Measurements from ENCODE around the gene TPH2. TPM values are rescaled to one million over a fixed set of nuclear protein-coding genes. Genes with fewer than 3 reads are reported as not detected.

TPH2 gene
- total RNA-seq (2014; rRNA removed; shearing (Covaris generic)) = 0.11 TPM in 1 of 2 replicates, not detected in the other

DNA sequence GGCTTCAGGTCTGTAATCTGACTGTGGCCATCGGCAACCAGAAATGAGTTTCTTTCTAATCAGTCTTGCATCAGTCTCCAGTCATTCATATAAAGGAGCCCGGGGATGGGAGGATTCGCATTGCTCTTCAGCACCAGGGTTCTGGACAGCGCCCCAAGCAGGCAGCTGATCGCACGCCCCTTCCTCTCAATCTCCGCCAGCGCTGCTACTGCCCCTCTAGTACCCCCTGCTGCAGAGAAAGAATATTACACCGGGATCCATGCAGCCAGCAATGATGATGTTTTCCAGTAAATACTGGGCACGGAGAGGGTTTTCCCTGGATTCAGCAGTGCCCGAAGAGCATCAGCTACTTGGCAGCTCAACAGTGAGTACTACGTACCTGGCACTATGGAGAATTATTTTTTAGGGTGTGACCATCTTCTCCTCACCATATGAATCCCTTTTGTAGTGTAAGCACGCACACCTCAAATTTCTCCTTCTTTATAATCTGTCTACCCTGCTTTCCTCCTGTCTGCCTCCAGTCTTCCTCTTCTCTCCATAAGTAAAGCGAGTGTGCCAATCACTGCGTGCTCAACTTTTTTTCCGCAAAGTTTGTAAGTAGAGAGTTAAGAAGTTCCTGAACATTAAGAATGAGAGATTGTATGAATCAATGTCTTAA lies at the start of gene TPH2:
Gene TPH2 (plus strand): TSS at position 118 of the 658 bp plus-strand sequence. CDS start 142 bp downstream, at position 260.
- DNase-seq = peak; percentile 36
- Histone ChIP-seq H3K36me3 (replicated peaks; ENCODE audit: control insufficient read depth, insufficient read depth, low read length) (no peaks in the 10 kb centered on the region), H3K27me3 (ENCODE audit: control insufficient read depth, insufficient read depth, low read length) (no peaks in the 10 kb centered on the region), H3K4me3 (ENCODE audit: insufficient read depth, low read depth, low read length) (no peak within 1 kb of the TSS)

DNA sequence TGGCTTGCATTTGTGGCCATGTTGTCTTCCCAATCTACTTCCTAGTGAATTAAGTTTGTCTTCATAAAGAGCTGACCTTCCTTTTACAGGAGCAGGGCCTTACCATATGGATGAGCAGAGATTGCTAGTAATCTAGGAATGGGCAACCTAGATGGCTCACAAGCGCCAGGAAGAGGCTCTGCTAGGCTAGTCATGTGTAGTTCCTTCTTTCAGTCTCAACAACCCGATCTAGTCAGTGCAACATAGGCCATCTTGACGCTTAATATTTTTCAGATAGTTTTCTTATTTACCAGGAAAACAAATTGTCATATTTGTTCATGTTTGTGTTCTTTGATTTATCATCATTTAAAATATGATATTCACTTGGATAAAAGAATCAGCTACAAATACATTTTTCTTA lies 48.2 kb upstream of the TPH2 start:
- Histone ChIP-seq H3K36me3 (replicated peaks; ENCODE audit: control insufficient read depth, insufficient read depth, low read length) (no peaks in the 10 kb centered on the region), H3K27me3 (ENCODE audit: control insufficient read depth, insufficient read depth, low read length) (no peaks in the 10 kb centered on the region), H3K4me3 (ENCODE audit: insufficient read depth, low read depth, low read length) (no peak overlapping the region)
- no peak for DNase-seq

DNA sequence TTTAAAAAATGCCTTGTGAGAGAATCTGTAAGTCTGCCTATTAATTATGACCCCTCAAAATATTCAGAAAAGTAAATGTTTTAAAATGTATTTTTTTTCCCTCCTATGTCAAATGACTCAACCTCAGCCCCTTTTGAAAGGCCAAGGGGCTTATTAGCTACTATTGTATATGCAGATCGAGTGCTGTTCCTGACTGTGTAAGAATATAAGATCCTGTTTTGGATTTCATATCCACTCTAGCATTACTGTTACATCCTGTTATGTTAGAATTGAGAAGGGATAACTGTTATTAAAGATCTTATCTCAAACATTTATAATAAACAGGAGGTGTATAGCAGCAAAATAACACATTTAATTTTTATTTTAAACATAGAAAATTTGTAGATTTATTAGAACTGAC lies 46.6 kb upstream of the TPH2 start:
- no peak overlapping the region for H3K4me3 ChIP-seq (ENCODE audit: insufficient read depth, low read depth, low read length)
- no peaks in the 10 kb centered on the region; the same call in 1 of the 2 replicates for H3K36me3 ChIP-seq (replicated peaks; ENCODE audit: control insufficient read depth, insufficient read depth, low read length)
- no peak for DNase-seq
- H3K27me3 ChIP-seq (ENCODE audit: control insufficient read depth, insufficient read depth, low read length) = no peaks in the 10 kb centered on the region

DNA sequence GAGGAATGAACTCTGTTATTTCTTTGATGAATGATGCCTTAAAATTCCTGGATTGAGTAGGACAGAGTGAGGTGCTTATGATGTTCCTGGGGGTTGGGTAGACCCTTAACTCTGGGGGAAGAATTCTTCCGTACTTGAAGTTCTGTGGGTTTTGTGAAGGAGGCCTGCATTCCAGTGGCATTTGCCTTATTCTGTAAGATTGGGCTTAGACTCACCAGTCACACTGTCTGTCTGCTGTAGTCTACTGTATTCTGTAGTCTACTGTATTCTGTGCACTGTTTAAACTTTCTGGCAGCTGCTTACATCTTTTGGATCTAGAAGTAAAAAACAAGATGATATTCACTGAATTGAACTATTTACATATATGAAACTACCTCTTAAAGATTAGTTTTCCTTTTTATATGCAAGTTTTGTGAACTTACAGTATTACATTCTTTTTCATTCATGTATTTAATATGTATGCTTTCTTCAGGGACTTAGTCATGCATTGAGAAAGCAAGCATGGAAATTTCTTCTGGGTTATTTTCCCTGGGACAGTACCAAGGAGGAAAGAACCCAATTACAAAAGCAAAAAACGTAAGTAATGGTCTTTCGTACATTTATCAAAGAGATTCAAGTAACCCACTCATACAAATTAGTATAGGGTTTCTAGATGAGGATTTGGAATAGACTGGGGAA lies 42.3 kb upstream of the TPH2 start:
- no peak overlapping the region for H3K4me3 ChIP-seq (ENCODE audit: insufficient read depth, low read depth, low read length)
- no peak for DNase-seq
- H3K36me3 ChIP-seq (replicated peaks; ENCODE audit: control insufficient read depth, insufficient read depth, low read length) = no peaks in the 10 kb centered on the region; the same call in 1 of the 2 replicates
- no peaks in the 10 kb centered on the region for H3K27me3 ChIP-seq (ENCODE audit: control insufficient read depth, insufficient read depth, low read length)

DNA sequence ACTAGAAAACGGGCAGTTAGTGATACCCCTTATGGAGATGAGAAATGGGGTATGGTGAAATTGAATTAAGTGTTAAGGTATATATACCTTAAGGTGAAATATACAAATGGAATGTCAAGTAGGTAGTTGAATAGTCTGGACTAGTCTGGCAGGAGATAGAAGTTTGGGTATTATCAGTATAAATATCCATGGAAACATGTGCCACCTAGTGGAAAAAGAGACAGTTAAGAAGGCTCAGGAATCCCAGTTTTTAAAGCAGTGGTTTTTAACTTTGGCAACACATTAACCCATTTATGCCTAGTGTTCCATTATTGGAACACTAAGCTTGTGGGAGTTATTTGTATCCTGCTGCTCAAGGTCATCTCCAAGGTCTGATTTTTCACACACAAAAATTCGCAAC lies 38.6 kb upstream of the TPH2 start:
- no peak for DNase-seq
- Histone ChIP-seq H3K36me3 (replicated peaks; ENCODE audit: control insufficient read depth, insufficient read depth, low read length) (no peaks in the 10 kb centered on the region; the same call in 1 of the 2 replicates), H3K27me3 (ENCODE audit: control insufficient read depth, insufficient read depth, low read length) (no peaks in the 10 kb centered on the region), H3K4me3 (ENCODE audit: insufficient read depth, low read depth, low read length) (no peak overlapping the region)

DNA sequence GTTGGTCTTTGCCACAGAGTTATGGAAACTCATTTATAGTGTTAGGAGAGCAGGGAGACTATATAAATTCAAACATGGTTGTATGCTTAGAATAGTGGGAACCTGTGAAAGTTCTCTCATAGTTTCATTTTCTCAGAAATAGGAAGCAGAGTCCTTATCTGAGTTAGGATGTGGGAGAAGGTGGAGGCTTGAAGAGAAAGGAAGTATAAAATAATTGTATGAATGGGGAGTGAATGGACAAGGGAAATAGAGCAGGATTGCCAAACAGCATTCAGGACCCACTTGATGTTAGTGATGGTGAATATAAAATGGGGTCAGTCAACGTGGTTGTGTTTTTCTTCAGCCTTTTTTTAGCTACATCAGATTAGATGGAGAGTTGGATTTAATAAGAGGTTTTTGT lies 34.0 kb upstream of the TPH2 start:
- Histone ChIP-seq H3K27me3 (ENCODE audit: control insufficient read depth, insufficient read depth, low read length) (no peaks in the 10 kb centered on the region), H3K36me3 (replicated peaks; ENCODE audit: control insufficient read depth, insufficient read depth, low read length) (no peaks in the 10 kb centered on the region; the same call in 1 of the 2 replicates), H3K4me3 (ENCODE audit: insufficient read depth, low read depth, low read length) (no peak overlapping the region)
- DNase-seq = no peak

DNA sequence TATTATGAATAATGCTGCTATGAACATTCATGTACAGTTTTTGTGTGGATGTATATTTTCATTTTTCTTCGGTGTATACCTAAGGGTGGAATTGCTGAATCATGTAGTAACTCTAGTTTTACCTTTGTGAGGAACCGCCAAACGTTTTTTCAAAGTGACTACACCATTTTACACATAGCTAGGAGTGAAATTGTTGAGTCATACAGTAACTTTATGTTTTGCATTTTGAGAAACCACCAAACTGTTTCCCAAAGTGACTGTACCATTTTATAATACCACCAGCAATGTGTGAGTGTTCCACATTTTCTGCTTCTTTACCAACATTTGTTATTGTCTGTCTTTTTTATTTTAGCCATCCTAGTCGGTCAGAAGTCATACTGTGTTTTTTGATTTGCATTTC lies 3.1 kb upstream of the TPH2 start:
- H3K36me3 ChIP-seq (replicated peaks; ENCODE audit: control insufficient read depth, insufficient read depth, low read length) = no peaks in the 10 kb centered on the region
- DNase-seq = no peak
- H3K4me3 ChIP-seq (ENCODE audit: insufficient read depth, low read depth, low read length) = no peak overlapping the region
- H3K27me3 ChIP-seq (ENCODE audit: control insufficient read depth, insufficient read depth, low read length) = no peaks in the 10 kb centered on the region

DNA sequence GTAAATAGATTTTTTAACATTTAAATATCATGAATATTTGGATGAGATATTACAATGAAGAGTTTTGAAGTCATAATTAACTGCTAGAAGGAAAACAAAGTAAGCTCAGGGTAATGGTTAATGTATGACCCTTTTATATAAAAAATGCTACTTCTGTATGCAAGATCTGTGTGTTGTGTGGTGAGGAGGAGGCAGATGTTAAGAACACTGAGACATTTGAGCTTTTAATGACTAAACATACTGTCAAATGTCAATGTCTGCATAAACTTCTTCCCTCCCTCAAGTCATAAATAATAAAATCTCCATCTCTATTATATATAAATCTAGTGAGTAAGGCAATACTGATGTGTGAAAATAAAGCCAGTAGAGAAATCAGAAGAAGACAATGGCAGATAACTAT lies 1.4 kb downstream of the TPH2 start:
- DNase-seq = no peak

DNA sequence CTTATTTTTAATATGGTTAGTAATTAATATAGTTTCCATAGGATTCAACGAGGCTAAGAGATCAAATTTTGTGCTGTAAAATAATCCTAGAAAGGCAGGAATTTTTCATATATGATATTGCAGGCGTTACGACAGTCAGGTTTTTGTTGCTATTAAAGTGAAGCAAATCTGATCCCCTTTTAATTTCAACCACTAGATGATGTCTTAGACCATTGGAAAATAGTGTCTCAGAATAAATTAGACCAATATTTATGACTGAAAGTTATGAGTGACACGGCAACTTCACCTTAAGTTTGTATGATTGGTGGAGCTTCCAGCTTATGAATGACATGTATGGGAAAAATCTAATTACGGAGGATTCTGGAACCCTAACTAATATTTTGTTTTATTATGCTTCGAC lies 2.5 kb downstream of the TPH2 start:
- Histone ChIP-seq H3K36me3 (replicated peaks; ENCODE audit: control insufficient read depth, insufficient read depth, low read length) (no peaks in the 10 kb centered on the region), H3K4me3 (ENCODE audit: insufficient read depth, low read depth, low read length) (no peak overlapping the region), H3K27me3 (ENCODE audit: control insufficient read depth, insufficient read depth, low read length) (no peaks in the 10 kb centered on the region)
- no peak for DNase-seq

More for the DNA sequence above, 1.4 kb downstream of the TPH2 start:
- Histone ChIP-seq H3K27me3 (ENCODE audit: control insufficient read depth, insufficient read depth, low read length) (no peaks in the 10 kb centered on the region), H3K4me3 (ENCODE audit: insufficient read depth, low read depth, low read length) (no peak overlapping the region), H3K36me3 (replicated peaks; ENCODE audit: control insufficient read depth, insufficient read depth, low read length) (no peaks in the 10 kb centered on the region)

DNA sequence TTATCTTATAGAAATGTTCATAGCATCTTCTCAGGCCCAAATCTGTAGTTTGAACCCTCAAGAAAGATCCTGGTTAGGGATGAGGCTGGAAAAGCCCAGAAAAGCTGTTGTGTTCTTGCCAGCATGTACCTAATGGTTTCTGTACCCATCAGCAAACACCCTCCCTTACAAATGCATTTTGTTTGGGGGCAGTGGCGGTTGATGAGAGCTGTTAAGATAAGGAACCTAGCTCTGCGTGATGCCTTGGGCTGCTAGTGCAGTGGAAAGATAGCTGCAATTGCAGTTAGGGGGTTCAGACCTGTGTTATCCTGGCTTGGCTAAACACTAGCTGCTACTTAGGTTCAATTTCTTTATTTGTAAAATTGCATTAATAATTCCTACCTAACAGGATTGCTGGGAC lies 3.6 kb downstream of the TPH2 start:
- Histone ChIP-seq H3K36me3 (replicated peaks; ENCODE audit: control insufficient read depth, insufficient read depth, low read length) (no peaks in the 10 kb centered on the region), H3K4me3 (ENCODE audit: insufficient read depth, low read depth, low read length) (no peak overlapping the region), H3K27me3 (ENCODE audit: control insufficient read depth, insufficient read depth, low read length) (no peaks in the 10 kb centered on the region)
- no peak for DNase-seq

DNA sequence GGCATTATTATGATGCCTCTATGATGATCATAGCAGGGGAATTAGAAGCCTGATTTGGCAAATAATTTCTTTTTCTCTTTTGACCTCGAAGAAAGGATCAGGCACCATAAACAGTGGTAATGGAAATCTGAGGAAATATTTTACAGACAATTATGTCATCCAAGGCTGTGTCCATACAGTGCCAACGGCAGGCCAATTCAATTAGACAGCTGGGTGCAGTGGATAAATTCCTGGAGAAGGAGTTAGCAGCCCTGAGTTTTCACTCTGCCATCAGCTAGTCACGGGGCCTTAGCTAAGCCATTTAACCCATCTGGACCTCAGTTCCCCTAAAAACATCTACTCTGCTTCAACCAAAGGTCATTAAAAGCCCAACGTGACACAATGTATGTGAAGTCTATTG lies 4.1 kb downstream of the TPH2 start:
- Histone ChIP-seq H3K4me3 (ENCODE audit: insufficient read depth, low read depth, low read length) (no peak overlapping the region), H3K36me3 (replicated peaks; ENCODE audit: control insufficient read depth, insufficient read depth, low read length) (no peaks in the 10 kb centered on the region), H3K27me3 (ENCODE audit: control insufficient read depth, insufficient read depth, low read length) (no peaks in the 10 kb centered on the region)
- no peak for DNase-seq

DNA sequence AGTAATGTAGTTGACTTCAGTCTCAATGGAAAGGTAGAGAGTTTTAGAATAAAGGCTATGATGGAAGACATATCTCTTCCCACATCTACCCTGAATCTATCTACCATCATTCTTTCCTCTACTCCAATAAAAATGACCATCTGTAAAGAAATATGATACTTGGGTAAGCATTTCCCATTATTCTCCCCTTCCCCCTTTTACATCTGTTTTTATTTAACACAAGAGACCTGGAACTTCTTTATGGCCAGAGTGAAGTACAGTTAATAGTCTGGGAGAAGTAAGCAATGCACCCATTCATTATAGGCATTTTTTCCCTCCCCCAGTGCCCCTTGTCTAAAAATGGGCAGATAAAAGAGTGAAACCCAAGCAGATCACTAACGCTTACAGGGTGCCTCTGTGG lies 6.5 kb downstream of the TPH2 start:
- no peaks in the 10 kb centered on the region for H3K27me3 ChIP-seq (ENCODE audit: control insufficient read depth, insufficient read depth, low read length)
- no peak overlapping the region for H3K4me3 ChIP-seq (ENCODE audit: insufficient read depth, low read depth, low read length)
- DNase-seq = no peak
- no peaks in the 10 kb centered on the region for H3K36me3 ChIP-seq (replicated peaks; ENCODE audit: control insufficient read depth, insufficient read depth, low read length)

DNA sequence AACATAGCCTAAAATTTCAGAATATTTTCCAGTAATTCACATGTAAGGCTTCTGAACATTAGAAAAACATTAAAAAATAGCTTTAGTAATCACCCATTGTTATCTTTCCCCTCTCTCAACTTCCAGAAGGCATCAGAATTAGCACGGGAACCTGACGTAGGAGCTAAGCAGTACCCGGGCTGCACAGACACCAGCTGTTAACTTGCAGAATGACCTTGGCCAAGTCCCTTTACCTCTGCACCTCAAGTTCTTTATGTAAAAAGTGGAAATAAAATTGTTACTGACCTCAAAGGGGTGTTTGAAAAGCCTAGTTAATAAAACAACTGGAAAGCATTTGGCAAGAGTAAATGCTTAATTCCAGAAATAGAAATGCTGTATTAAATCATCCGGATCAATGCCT lies 7.2 kb downstream of the TPH2 start:
- no peak for DNase-seq
- no peak overlapping the region for H3K4me3 ChIP-seq (ENCODE audit: insufficient read depth, low read depth, low read length)
- H3K36me3 ChIP-seq (replicated peaks; ENCODE audit: control insufficient read depth, insufficient read depth, low read length) = no peaks in the 10 kb centered on the region
- H3K27me3 ChIP-seq (ENCODE audit: control insufficient read depth, insufficient read depth, low read length) = no peaks in the 10 kb centered on the region

DNA sequence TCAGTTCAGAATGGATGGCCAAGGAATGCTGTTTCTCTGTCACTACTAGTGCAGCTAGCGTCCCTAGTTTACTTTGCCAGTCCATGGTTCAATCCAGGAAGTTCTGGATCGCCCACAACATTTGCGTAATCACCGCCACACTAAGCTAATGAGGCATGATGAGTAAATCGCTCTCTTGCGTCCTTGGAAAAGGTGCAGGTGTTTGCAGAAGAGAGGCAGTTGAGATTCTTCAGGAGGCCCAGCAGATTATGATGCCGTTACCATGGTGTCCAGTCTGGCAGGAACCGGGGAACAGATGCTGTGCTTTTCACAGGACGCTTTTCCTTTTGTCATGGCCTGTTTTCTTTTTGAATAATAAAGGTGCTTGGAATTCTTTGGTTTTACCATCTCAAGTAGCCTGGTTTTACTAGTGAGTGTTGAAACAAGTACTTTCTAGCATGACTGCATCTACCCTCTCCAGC lies 9.0 kb downstream of the TPH2 start:
- Histone ChIP-seq H3K36me3 (replicated peaks; ENCODE audit: control insufficient read depth, insufficient read depth, low read length) (no peaks in the 10 kb centered on the region), H3K4me3 (ENCODE audit: insufficient read depth, low read depth, low read length) (no peak overlapping the region), H3K27me3 (ENCODE audit: control insufficient read depth, insufficient read depth, low read length) (no peaks in the 10 kb centered on the region)
- DNase-seq = peak; percentile 28

DNA sequence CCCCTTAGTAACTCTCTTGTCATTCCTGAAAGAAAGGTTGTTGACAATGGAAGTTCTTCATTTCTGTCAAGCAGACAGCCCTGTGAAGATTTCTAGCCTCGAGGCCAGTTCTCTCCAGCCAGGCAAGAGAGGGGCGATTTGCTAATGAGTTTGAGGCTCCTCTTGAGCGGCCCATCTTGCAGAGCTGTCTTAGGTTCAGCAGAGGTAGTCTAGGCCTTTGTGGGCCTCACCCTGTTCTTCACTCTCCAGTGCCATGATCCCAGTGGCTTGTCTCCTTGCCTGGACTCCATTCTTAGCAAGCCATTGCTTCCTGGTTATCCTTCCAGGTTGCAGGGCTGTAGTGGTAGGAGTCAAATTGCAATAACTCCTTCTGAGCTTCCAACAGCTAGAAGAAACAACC lies 9.7 kb downstream of the TPH2 start:
- Histone ChIP-seq H3K4me3 (ENCODE audit: insufficient read depth, low read depth, low read length) (no peak overlapping the region), H3K27me3 (ENCODE audit: control insufficient read depth, insufficient read depth, low read length) (no peaks in the 10 kb centered on the region), H3K36me3 (replicated peaks; ENCODE audit: control insufficient read depth, insufficient read depth, low read length) (no peaks in the 10 kb centered on the region)
- DNase-seq = no peak

All from H7 (cell line).